CMK (cell line): Measurements from ENCODE around the gene MMP7.
"Not testable (repeated sequence)": the region's sequence is repeated elsewhere in the genome, so short reads cannot be mapped to it uniquely, and the experiment has no call there.

ENCODE experiments used
- DNase-seq: peaks from one replicate; pipeline ENCODE4 v3.0.0-alpha.2; 2010; ENCODE audit warnings: low read depth

Gene MMP7

GRCh38 chr11:102539567-102539966, 9.0 kb upstream of the MMP7 start:
- no peak for DNase-seq

GRCh38 chr11:102538932-102539331, 8.4 kb upstream of the MMP7 start:
- no peak for DNase-seq

- DNase-seq, result no peak
These were observed 3.8 kb upstream of the MMP7 start for GRCh38 chr11:102534261-102534872.

- no peak for DNase-seq
These were observed 1.9 kb downstream of the MMP7 start for GRCh38 chr11:102528618-102529017.

- no peak for DNase-seq
These were observed 2.9 kb downstream of the MMP7 start for GRCh38 chr11:102527684-102528083.

GRCh38 chr11:102527041-102527440, 3.5 kb downstream of the MMP7 start:
- no peak for DNase-seq

- DNase-seq, result no peak
These were observed 6.7 kb downstream of the MMP7 start for GRCh38 chr11:102523887-102524286.

- no peak for DNase-seq
These were observed 7.4 kb downstream of the MMP7 start for GRCh38 chr11:102523189-102523570.

- DNase-seq, result peak; percentile 14
These were observed 8.0 kb downstream of the MMP7 start for GRCh38 chr11:102522312-102523188.

GRCh38 chr11:102521121-102521520, 9.4 kb downstream of the MMP7 start:
- DNase-seq, result no peak

GRCh38 chr11:102520514-102520913, 10.0 kb downstream of the MMP7 start:
- DNase-seq, result no peak

GRCh38 chr11:102518296-102519094, 12.1 kb downstream of the MMP7 start:
- no peak for DNase-seq

GRCh38 chr11:102517670-102518069, 12.9 kb downstream of the MMP7 start:
- DNase-seq, result no peak

- no peak for DNase-seq
These were observed 14.4 kb downstream of the MMP7 start for GRCh38 chr11:102516179-102516578.

GRCh38 chr11:102513869-102514268, 16.7 kb downstream of the MMP7 start:
- no peak for DNase-seq

GRCh38 chr11:102510439-102511135, 20.0 kb downstream of the MMP7 start:
- DNase-seq, result no peak

GRCh38 chr11:102502831-102503230, 27.7 kb downstream of the MMP7 start:
- DNase-seq, result not testable (repeated sequence)

GRCh38 chr11:102500829-102501228, 29.7 kb downstream of the MMP7 start:
- no peak for DNase-seq

GRCh38 chr11:102499931-102500330, 30.6 kb downstream of the MMP7 start:
- no peak for DNase-seq

GRCh38 chr11:102499151-102499550, 31.4 kb downstream of the MMP7 start:
- no peak for DNase-seq

- no peak for DNase-seq
These were observed 33.5 kb downstream of the MMP7 start for GRCh38 chr11:102497061-102497460.
